HEK293 (cell line): Measurements from ENCODE around the gene TNS4.
A peak's percentile ranks its signal among the peaks of the same experiment; 100 is the strongest.

Source experiments
- CTCF ChIA-PET: fragments of 350-600 bp; formaldehyde crosslinking; extraction: SDS; loops from one replicate; lab custom pipeline; 2021; ENCODE audit warnings: antibody characterized with exemption; lab: Yijun Ruan, JAX
- POLR2A ChIA-PET: fragments of 300-600 bp; formaldehyde crosslinking; extraction: SDS; loops from one replicate; lab custom pipeline; 2020; ENCODE audit warnings: antibody characterized with exemption, inconsistent platforms; lab: Yijun Ruan, JAX
- H3K27ac ChIP-seq: fragments of 200-500 bp; sonication (Bioruptor generic); 2 replicates; pipeline ENCODE4 v1.5.1; 2014; ENCODE audit warnings: low read depth, low read length, control low read depth, inconsistent platforms; ENCODE audit errors: extremely low read depth
- H3K36me3 ChIP-seq, 2 experiments: fragments of 200-500 bp in 1 of 2; sonication (Bioruptor generic) in 1 of 2; 1 replicate in 1 of 2; 2 replicates in 1 of 2; pipeline ENCODE4 v1.5.1; 2014 to 2017; ENCODE audit warnings: inconsistent platforms in 2 of 2, low read length in 2 of 2; ENCODE audit not compliant: control insufficient read depth in 2 of 2, insufficient read depth in 1 of 2
- H3K4me1 ChIP-seq: fragments of 200-500 bp; sonication (Bioruptor generic); 2 replicates; pipeline ENCODE4 v1.5.1; 2014; ENCODE audit warnings: mild to moderate bottlenecking, low read length, inconsistent platforms; ENCODE audit not compliant: control insufficient read depth, insufficient read depth
- H3K4me3 ChIP-seq: 2 replicates; pipeline ENCODE4 v1.5.1; 2011; ENCODE audit warnings: low read depth, mild to moderate bottlenecking, control low read depth, low read length, moderate library complexity
- H3K9me3 ChIP-seq: fragments of 200-500 bp; sonication (Bioruptor generic); 2 replicates; pipeline ENCODE4 v1.5.1; 2014; ENCODE audit warnings: low read depth, low read length, inconsistent platforms; ENCODE audit not compliant: control insufficient read depth, insufficient read depth
- EGR2 ChIP-seq: fragments of 450-650 bp; formaldehyde crosslinking; IDR thresholded peaks from 2 replicates; pipeline ENCODE4 v1.5.1; 2016; ENCODE audit warnings: low read depth, missing biosample characterization, missing genetic modification characterization
- GLIS1 ChIP-seq: fragments of 450-650 bp; formaldehyde crosslinking; IDR thresholded peaks from 2 replicates; pipeline ENCODE4 v1.5.1; 2016; ENCODE audit warnings: missing biosample characterization, missing genetic modification characterization
- GLIS2 ChIP-seq: fragments of 450-650 bp; formaldehyde crosslinking; IDR thresholded peaks from 2 replicates; pipeline ENCODE4 v1.5.1; 2016; ENCODE audit warnings: missing biosample characterization, missing genetic modification characterization
- PRDM1 ChIP-seq: fragments of 450-650 bp; formaldehyde crosslinking; IDR thresholded peaks from 2 replicates; pipeline ENCODE4; 2016; ENCODE audit warnings: missing biosample characterization, missing genetic modification characterization
- SCRT2 ChIP-seq: fragments of 450-650 bp; formaldehyde crosslinking; IDR thresholded peaks from 2 replicates; pipeline ENCODE4 v1.5.1; 2016; ENCODE audit warnings: missing biosample characterization, missing genetic modification characterization
- YY2 ChIP-seq: fragments of 450-650 bp; formaldehyde crosslinking; IDR thresholded peaks from 2 replicates; pipeline ENCODE4 v1.5.1; 2016; ENCODE audit warnings: missing biosample characterization, missing genetic modification characterization
- ZBTB21 ChIP-seq: fragments of 450-650 bp; formaldehyde crosslinking; IDR thresholded peaks from 2 replicates; pipeline ENCODE4 v1.5.1; 2017; ENCODE audit warnings: missing biosample characterization, missing genetic modification characterization
- ZFHX2 ChIP-seq: fragments of 450-650 bp; formaldehyde crosslinking; conservative IDR thresholded peaks from 2 replicates; pipeline ENCODE4 v1.5.1; 2016; ENCODE audit warnings: missing biosample characterization, missing genetic modification characterization
- ZFP37 ChIP-seq: fragments of 450-650 bp; formaldehyde crosslinking; IDR thresholded peaks from 2 replicates; pipeline ENCODE4 v1.5.1; 2016; ENCODE audit warnings: missing biosample characterization, missing genetic modification characterization
- ZIC2 ChIP-seq: fragments of 450-650 bp; formaldehyde crosslinking; IDR thresholded peaks from 2 replicates; pipeline ENCODE4 v1.5.1; 2016; ENCODE audit warnings: missing biosample characterization, missing genetic modification characterization
- ZNF10 ChIP-seq: fragments of 450-650 bp; formaldehyde crosslinking; IDR thresholded peaks from 2 replicates; pipeline ENCODE4 v1.5.1; 2017; ENCODE audit warnings: missing biosample characterization, missing genetic modification characterization
- ZNF121 ChIP-seq: fragments of 450-650 bp; formaldehyde crosslinking; IDR thresholded peaks from 2 replicates; pipeline ENCODE4 v1.5.1; 2016; ENCODE audit warnings: missing biosample characterization, missing genetic modification characterization
- ZNF133 ChIP-seq: fragments of 450-650 bp; formaldehyde crosslinking; IDR thresholded peaks from 2 replicates; pipeline ENCODE4 v1.5.1; 2016; ENCODE audit warnings: missing biosample characterization, missing genetic modification characterization
- ZNF184 ChIP-seq: fragments of 450-650 bp; IDR thresholded peaks from 2 replicates; pipeline ENCODE4 v1.5.1; 2018; ENCODE audit warnings: missing biosample characterization, mild to moderate bottlenecking, missing genetic modification characterization
- ZNF223 ChIP-seq: fragments of 450-650 bp; formaldehyde crosslinking; IDR thresholded peaks from 2 replicates; pipeline ENCODE4 v1.5.1; 2016; ENCODE audit warnings: missing biosample characterization, missing genetic modification characterization
- ZNF302 ChIP-seq: fragments of 450-650 bp; formaldehyde crosslinking; IDR thresholded peaks from 2 replicates; pipeline ENCODE4 v1.5.1; 2016; ENCODE audit warnings: missing biosample characterization, missing genetic modification characterization, low read depth
- ZNF311 ChIP-seq: fragments of 450-650 bp; formaldehyde crosslinking; IDR thresholded peaks from 2 replicates; pipeline ENCODE4 v1.5.1; 2017; ENCODE audit warnings: missing biosample characterization, missing genetic modification characterization, borderline replicate concordance
- ZNF416 ChIP-seq: fragments of 450-650 bp; formaldehyde crosslinking; IDR thresholded peaks from 2 replicates; pipeline ENCODE4 v1.5.1; 2016; ENCODE audit warnings: missing biosample characterization, missing genetic modification characterization
- ZNF548 ChIP-seq: fragments of 450-650 bp; formaldehyde crosslinking; IDR thresholded peaks from 2 replicates; pipeline ENCODE4 v1.5.1; 2016; ENCODE audit warnings: missing biosample characterization, missing genetic modification characterization
- ZNF654 ChIP-seq: fragments of 450-650 bp; formaldehyde crosslinking; IDR thresholded peaks from 2 replicates; pipeline ENCODE4 v1.5.1; 2016; ENCODE audit warnings: low read depth, missing biosample characterization, missing genetic modification characterization
- ZNF670 ChIP-seq: fragments of 450-650 bp; formaldehyde crosslinking; IDR thresholded peaks from 2 replicates; pipeline ENCODE4 v1.5.1; 2016; ENCODE audit warnings: missing biosample characterization, missing genetic modification characterization, low read depth
- ZNF777 ChIP-seq: fragments of 450-650 bp; formaldehyde crosslinking; IDR thresholded peaks from 2 replicates; pipeline ENCODE4 v1.5.1; 2017; ENCODE audit warnings: missing biosample characterization, missing genetic modification characterization, borderline replicate concordance
- ZSCAN16 ChIP-seq: fragments of 450-650 bp; formaldehyde crosslinking; IDR thresholded peaks from 2 replicates; pipeline ENCODE4 v1.5.1; 2016; ENCODE audit warnings: missing biosample characterization, missing genetic modification characterization
- ZSCAN30 ChIP-seq: fragments of 450-650 bp; IDR thresholded peaks from 2 replicates; pipeline ENCODE4 v1.5.1; 2018; ENCODE audit warnings: missing biosample characterization, mild to moderate bottlenecking, missing genetic modification characterization, moderate library complexity
- TF ChIP-seq, protein P1 (sequence below): fragments of 450-650 bp; formaldehyde crosslinking; IDR thresholded peaks from 2 replicates; pipeline ENCODE4 v1.5.1; 2016; ENCODE audit warnings: missing biosample characterization, missing genetic modification characterization
- TF ChIP-seq, protein P2 (sequence below): fragments of 450-650 bp; formaldehyde crosslinking; IDR thresholded peaks from 2 replicates; pipeline ENCODE4 v1.5.1; 2016; ENCODE audit warnings: missing biosample characterization, missing genetic modification characterization
- TF ChIP-seq, protein P3 (sequence below): fragments of 450-650 bp; formaldehyde crosslinking; IDR thresholded peaks from 2 replicates; pipeline ENCODE4; 2016; ENCODE audit warnings: missing biosample characterization, missing genetic modification characterization
- TF ChIP-seq, protein P4 (sequence below): fragments of 450-650 bp; formaldehyde crosslinking; IDR thresholded peaks from 2 replicates; pipeline ENCODE4 v1.5.1; 2017; ENCODE audit warnings: missing biosample characterization, missing genetic modification characterization

The TNS4 gene

DNA sequence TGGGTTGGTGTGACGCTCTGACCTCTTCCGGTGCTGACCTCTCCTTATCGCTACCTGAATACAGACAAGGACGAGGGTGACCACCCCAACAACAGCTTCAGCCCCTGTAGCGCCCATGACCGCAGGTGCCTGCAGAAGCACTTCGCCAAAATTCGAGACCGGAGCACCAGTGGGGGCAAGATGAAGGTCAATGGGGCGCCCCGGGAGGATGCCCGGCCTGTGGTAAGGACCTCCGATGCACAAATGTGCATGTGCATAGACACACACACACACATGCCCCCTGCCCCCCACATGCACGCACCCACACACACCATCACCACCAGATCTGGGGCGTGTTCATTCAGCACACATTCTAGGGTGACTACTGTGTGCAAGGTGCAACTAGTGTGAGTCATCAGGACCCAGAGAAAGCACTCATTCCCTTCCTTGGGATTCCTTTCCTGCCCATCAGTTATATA is 48.5 kb downstream of the TNS4 start:
- POLR2A ChIA-PET = interaction anchor here (0.6 kb wide), 1 partner anchor 803 kb away, joined by 4 read pairs; no protein-coding TSS in a partner anchor
- CTCF ChIA-PET = interaction anchor here (5.8 to 7.2 kb wide), 3 partner anchors 14 to 23 kb away, joined by 52 to 57 read pairs (median 53); no protein-coding TSS in a partner anchor

DNA sequence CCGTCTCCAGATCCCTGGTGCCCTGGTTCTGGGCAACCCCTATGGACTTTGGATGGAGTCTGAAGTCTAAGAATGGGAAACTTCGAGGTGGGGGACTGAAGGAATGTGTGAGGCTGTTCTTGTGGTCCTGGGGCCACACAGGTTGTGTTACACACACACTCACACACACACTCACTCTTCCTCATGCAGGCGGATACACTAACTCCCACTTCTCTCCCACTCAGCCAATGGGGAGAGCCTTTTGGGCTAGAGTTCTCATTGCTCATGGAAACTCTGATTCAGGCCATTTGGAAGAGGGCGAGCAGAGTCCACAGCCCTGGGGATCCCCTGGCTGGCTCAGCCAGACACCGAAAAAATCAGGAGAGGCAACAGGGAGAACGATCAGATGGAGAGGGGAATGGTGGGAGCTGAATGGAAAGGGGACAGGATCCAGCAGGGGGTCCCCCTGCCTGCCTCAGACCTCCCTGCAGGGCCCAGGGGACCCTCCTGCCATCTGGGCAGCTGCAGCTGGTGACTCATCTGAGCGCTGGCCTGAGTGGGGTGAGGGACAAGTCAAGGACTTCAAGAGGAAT is 49.1 kb downstream of the TNS4 start:
- Histone ChIP-seq H3K27ac (no peak overlapping the region), H3K9me3 (no peaks in the 10 kb centered on the region), H3K36me3 (peaks cover 0 to 22% of the 10 kb centered on the region in 2 experiments; a peak in 1 of 3 replicates), H3K4me3 (no peak overlapping the region), H3K4me1 (no peaks in the 10 kb centered on the region)
- ChIA-PET CTCF (interaction anchor here (0.6 to 7.2 kb wide), 5 partner anchors 13 to 166 kb away, joined by 3 to 58 read pairs (median 52); no protein-coding TSS in a partner anchor), POLR2A (interaction anchor here (0.6 kb wide), 1 partner anchor 803 kb away, joined by 4 read pairs; no protein-coding TSS in a partner anchor)
- peak; percentile 58 for TF ChIP-seq GLIS2
- peak; percentile 64 for TF ChIP-seq EGR2
- no peak for TF ChIP-seq ZNF311 (tag by site-specific recombination)
- TF ChIP-seq, protein P1, sequence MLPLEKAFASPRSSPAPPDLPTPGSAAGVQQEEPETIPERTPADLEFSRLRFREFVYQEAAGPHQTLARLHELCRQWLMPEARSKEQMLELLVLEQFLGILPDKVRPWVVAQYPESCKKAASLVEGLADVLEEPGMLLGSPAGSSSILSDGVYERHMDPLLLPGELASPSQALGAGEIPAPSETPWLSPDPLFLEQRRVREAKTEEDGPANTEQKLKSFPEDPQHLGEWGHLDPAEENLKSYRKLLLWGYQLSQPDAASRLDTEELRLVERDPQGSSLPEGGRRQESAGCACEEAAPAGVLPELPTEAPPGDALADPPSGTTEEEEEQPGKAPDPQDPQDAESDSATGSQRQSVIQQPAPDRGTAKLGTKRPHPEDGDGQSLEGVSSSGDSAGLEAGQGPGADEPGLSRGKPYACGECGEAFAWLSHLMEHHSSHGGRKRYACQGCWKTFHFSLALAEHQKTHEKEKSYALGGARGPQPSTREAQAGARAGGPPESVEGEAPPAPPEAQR = no peak
- TF ChIP-seq ZNF548 (tag by site-specific recombination) = no peak
- TF ChIP-seq ZNF777 (tag by site-specific recombination) = no peak
- TF ChIP-seq SCRT2 (tag by site-specific recombination) = no peak
- TF ChIP-seq ZFHX2 = peak; percentile 92
- no peak for TF ChIP-seq ZNF184 (tag by site-specific recombination)
- no peak for TF ChIP-seq ZNF670 (tag by site-specific recombination)
- TF ChIP-seq GLIS1 (tag by site-specific recombination) = peak; percentile 74
- TF ChIP-seq ZNF121 (tag by site-specific recombination) = no peak
- no peak for TF ChIP-seq ZNF416 (tag by site-specific recombination)
- no peak for TF ChIP-seq ZBTB21 (tag by site-specific recombination)
- TF ChIP-seq ZSCAN30 (tag by site-specific recombination) = no peak
- TF ChIP-seq, protein P2, sequence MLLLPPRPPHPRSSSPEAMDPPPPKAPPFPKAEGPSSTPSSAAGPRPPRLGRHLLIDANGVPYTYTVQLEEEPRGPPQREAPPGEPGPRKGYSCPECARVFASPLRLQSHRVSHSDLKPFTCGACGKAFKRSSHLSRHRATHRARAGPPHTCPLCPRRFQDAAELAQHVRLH (tag by site-specific recombination) = no peak
- TF ChIP-seq ZIC2 = peak; percentile 67
- no peak for TF ChIP-seq PRDM1 (tag by site-specific recombination)
- TF ChIP-seq, protein P3, sequence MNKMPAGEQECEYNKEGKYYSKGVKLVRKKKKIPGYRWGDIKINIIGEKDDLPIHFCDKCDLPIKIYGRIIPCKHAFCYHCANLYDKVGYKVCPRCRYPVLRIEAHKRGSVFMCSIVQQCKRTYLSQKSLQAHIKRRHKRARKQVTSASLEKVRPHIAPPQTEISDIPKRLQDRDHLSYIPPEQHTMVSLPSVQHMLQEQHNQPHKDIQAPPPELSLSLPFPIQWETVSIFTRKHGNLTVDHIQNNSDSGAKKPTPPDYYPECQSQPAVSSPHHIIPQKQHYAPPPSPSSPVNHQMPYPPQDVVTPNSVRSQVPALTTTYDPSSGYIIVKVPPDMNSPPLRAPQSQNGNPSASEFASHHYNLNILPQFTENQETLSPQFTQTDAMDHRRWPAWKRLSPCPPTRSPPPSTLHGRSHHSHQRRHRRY (tag by site-specific recombination) = no peak
- TF ChIP-seq ZFP37 (tag by site-specific recombination) = no peak
- no peak for TF ChIP-seq ZNF302 (tag by site-specific recombination)
- no peak for TF ChIP-seq YY2 (tag by site-specific recombination)
- no peak for TF ChIP-seq ZNF654 (tag by site-specific recombination)
- TF ChIP-seq ZNF223 = no peak
- TF ChIP-seq ZNF10 (tag by site-specific recombination) = no peak
- TF ChIP-seq ZSCAN16 (tag by site-specific recombination) = no peak

More for the DNA sequence above, 48.5 kb downstream of the TNS4 start:
- H3K4me3 ChIP-seq = no peak overlapping the region
- no peak for TF ChIP-seq ZNF133
- TF ChIP-seq, protein P4, sequence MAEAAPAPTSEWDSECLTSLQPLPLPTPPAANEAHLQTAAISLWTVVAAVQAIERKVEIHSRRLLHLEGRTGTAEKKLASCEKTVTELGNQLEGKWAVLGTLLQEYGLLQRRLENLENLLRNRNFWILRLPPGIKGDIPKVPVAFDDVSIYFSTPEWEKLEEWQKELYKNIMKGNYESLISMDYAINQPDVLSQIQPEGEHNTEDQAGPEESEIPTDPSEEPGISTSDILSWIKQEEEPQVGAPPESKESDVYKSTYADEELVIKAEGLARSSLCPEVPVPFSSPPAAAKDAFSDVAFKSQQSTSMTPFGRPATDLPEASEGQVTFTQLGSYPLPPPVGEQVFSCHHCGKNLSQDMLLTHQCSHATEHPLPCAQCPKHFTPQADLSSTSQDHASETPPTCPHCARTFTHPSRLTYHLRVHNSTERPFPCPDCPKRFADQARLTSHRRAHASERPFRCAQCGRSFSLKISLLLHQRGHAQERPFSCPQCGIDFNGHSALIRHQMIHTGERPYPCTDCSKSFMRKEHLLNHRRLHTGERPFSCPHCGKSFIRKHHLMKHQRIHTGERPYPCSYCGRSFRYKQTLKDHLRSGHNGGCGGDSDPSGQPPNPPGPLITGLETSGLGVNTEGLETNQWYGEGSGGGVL (tag by site-specific recombination) = no peak
- TF ChIP-seq, all 188 proteins: peak for 0
- H3K4me1 ChIP-seq = 0 out of 2 replicates have a peak, but pooled peaks cover 1% of the 10 kb centered on the region
- H3K36me3 ChIP-seq = peaks cover 0 to 23% of the 10 kb centered on the region in 2 experiments; a peak in 1 of 3 replicates
- H3K27ac ChIP-seq = no peak overlapping the region
- H3K9me3 ChIP-seq = no peaks in the 10 kb centered on the region
